ENCODE data around the gene TBC1D17. TPM values are rescaled to one million over a fixed set of nuclear protein-coding genes. Genes with fewer than 3 reads are reported as not detected.

TBC1D17 gene
- polyA plus RNA-seq, 4 donors, result 40.4 to 51.4 (median 43.4) TPM

- DNase-seq (ENCODE audit: low read depth in 4 of 4, low spot score in 3 of 4), result no peak
Observed at GRCh38 chr19:49859682-49860335, 17.7 kb upstream of the TBC1D17 start.

GRCh38 chr19:49860336-49861102 is 17.0 kb upstream of the TBC1D17 start:
- no peak for DNase-seq (ENCODE audit: low read depth in 4 of 4, low spot score in 3 of 4)

GRCh38 chr19:49861107-49861506 is 16.4 kb upstream of the TBC1D17 start:
- DNase-seq (ENCODE audit: low read depth in 4 of 4, low spot score in 3 of 4), result no peak

GRCh38 chr19:49861541-49862378 is 15.7 kb upstream of the TBC1D17 start:
- no peak for DNase-seq (ENCODE audit: low read depth in 4 of 4, low spot score in 3 of 4)

- no peak for DNase-seq (ENCODE audit: low read depth in 4 of 4, low spot score in 3 of 4)
Observed at GRCh38 chr19:49862391-49863253, 14.9 kb upstream of the TBC1D17 start.

GRCh38 chr19:49863254-49863934 is 14.1 kb upstream of the TBC1D17 start:
- no peak for DNase-seq (ENCODE audit: low read depth in 4 of 4, low spot score in 3 of 4)

GRCh38 chr19:49863935-49864320 is 13.6 kb upstream of the TBC1D17 start:
- DNase-seq (ENCODE audit: low read depth in 4 of 4, low spot score in 3 of 4), result no peak

GRCh38 chr19:49864890-49865289 is 12.6 kb upstream of the TBC1D17 start:
- no peak for DNase-seq (ENCODE audit: low read depth in 4 of 4, low spot score in 3 of 4)

GRCh38 chr19:49866933-49867782 is 10.3 kb upstream of the TBC1D17 start, which contains the start of gene PNKP:
PNKP (minus strand) TSS chr19:49867576; CDS start chr19:49867204, 372 bp downstream.
- DNase-seq (ENCODE audit: low read depth in 4 of 4, low spot score in 3 of 4), result peak in 3 of 4 donors; percentile 77 to 93 (median 89)

GRCh38 chr19:49869009-49869483 is 8.5 kb upstream of the TBC1D17 start:
- DNase-seq (ENCODE audit: low read depth in 4 of 4, low spot score in 3 of 4), result no peak

- peak; percentile 97 to 99 (median 98) for DNase-seq (ENCODE audit: low read depth in 4 of 4, low spot score in 3 of 4)
Observed at GRCh38 chr19:49869484-49870308, 7.8 kb upstream of the TBC1D17 start.

GRCh38 chr19:49870309-49870901 is 7.1 kb upstream of the TBC1D17 start:
- DNase-seq (ENCODE audit: low read depth in 4 of 4, low spot score in 3 of 4), result no peak

GRCh38 chr19:49871349-49871985 is 6.0 kb upstream of the TBC1D17 start:
- DNase-seq (ENCODE audit: low read depth in 4 of 4, low spot score in 3 of 4), result no peak

- DNase-seq (ENCODE audit: low read depth in 4 of 4, low spot score in 3 of 4), result no peak
Observed at GRCh38 chr19:49872245-49873128, 5.0 kb upstream of the TBC1D17 start.

GRCh38 chr19:49873129-49873521 is 4.4 kb upstream of the TBC1D17 start:
- no peak for DNase-seq (ENCODE audit: low read depth in 4 of 4, low spot score in 3 of 4)

GRCh38 chr19:49873834-49874233 is 3.7 kb upstream of the TBC1D17 start:
- DNase-seq (ENCODE audit: low read depth in 4 of 4, low spot score in 3 of 4), result no peak

Measured in right renal pelvis (tissue), 4 donors.